ENCODE measurements around the gene LAPTM5.
A peak's percentile ranks its signal among the peaks of the same experiment; 100 is the strongest.

The LAPTM5 gene

GRCh38 chr1:30786264-30786991 lies 28.9 kb upstream of the LAPTM5 start:
- no peak for DNase-seq

GRCh38 chr1:30785714-30786113 lies 28.1 kb upstream of the LAPTM5 start:
- DNase-seq = no peak

GRCh38 chr1:30785181-30785580 lies 27.6 kb upstream of the LAPTM5 start:
- no peak for DNase-seq

GRCh38 chr1:30783256-30783915 lies 25.8 kb upstream of the LAPTM5 start:
- no peak for DNase-seq

GRCh38 chr1:30782361-30783255 lies 25.0 kb upstream of the LAPTM5 start:
- DNase-seq = no peak

- no peak for DNase-seq
Measured at GRCh38 chr1:30781906-30782305, 24.3 kb upstream of the LAPTM5 start.

- no peak for DNase-seq
Measured at GRCh38 chr1:30780409-30780808, 22.8 kb upstream of the LAPTM5 start.

GRCh38 chr1:30779294-30780071 lies 21.9 kb upstream of the LAPTM5 start:
- DNase-seq = peak; percentile 36

- no peak for DNase-seq
Measured at GRCh38 chr1:30778979-30779293, 21.4 kb upstream of the LAPTM5 start.

GRCh38 chr1:30778154-30778978 lies 20.8 kb upstream of the LAPTM5 start:
- peak; percentile 27 for DNase-seq

GRCh38 chr1:30777904-30778153 lies 20.3 kb upstream of the LAPTM5 start:
- DNase-seq = no peak

- no peak for DNase-seq
Measured at GRCh38 chr1:30777060-30777903, 19.7 kb upstream of the LAPTM5 start.

- DNase-seq = no peak
Measured at GRCh38 chr1:30776097-30777059, 18.8 kb upstream of the LAPTM5 start.

GRCh38 chr1:30775433-30775975 lies 17.9 kb upstream of the LAPTM5 start:
- no peak for DNase-seq

- DNase-seq = no peak
Measured at GRCh38 chr1:30774550-30775432, 17.2 kb upstream of the LAPTM5 start.

GRCh38 chr1:30773722-30774358 lies 16.3 kb upstream of the LAPTM5 start:
- DNase-seq = no peak

GRCh38 chr1:30771005-30771404 lies 13.4 kb upstream of the LAPTM5 start:
- DNase-seq = no peak

- no peak for DNase-seq
Measured at GRCh38 chr1:30770150-30770549, 12.6 kb upstream of the LAPTM5 start.
